GM18508 (cell line): ENCODE results near the gene GSX2.
"Not testable (repeated sequence)": the region's sequence is repeated elsewhere in the genome, so short reads cannot be mapped to it uniquely, and the experiment has no call there.

Experiments used
- ATAC-seq: cut with Tn5 transposase; IDR thresholded peaks from one replicate; pipeline ENCODE4 v1.9.1; 2021; ENCODE audit warnings: moderate number of reproducible peaks; ENCODE audit not compliant: insufficient read depth, unreplicated experiment

GSX2 gene

GRCh38 chr4:54099748-54100574 is at the start of gene GSX2:
Gene GSX2, plus strand, starts transcription at chr4:54100163. Its CDS starts 182 bp downstream, at chr4:54100345.
- no peak for ATAC-seq

- no peak for ATAC-seq
Observed at GRCh38 chr4:54050214-54050904, 49.6 kb upstream of the GSX2 start.

- ATAC-seq = not testable (repeated sequence)
Observed at GRCh38 chr4:54053322-54053721, 46.6 kb upstream of the GSX2 start.

GRCh38 chr4:54054501-54054900 is 45.5 kb upstream of the GSX2 start:
- no peak for ATAC-seq

- ATAC-seq = no peak
Observed at GRCh38 chr4:54055494-54055893, 44.5 kb upstream of the GSX2 start.

GRCh38 chr4:54056360-54056759 is 43.6 kb upstream of the GSX2 start:
- ATAC-seq = no peak

- ATAC-seq = no peak
Observed at GRCh38 chr4:54058171-54058570, 41.8 kb upstream of the GSX2 start.

- no peak for ATAC-seq
Observed at GRCh38 chr4:54060116-54060515, 39.8 kb upstream of the GSX2 start.

- no peak for ATAC-seq
Observed at GRCh38 chr4:54061067-54061466, 38.9 kb upstream of the GSX2 start.

- no peak for ATAC-seq
Observed at GRCh38 chr4:54061873-54062272, 38.1 kb upstream of the GSX2 start.

- ATAC-seq = no peak
Observed at GRCh38 chr4:54062392-54062791, 37.6 kb upstream of the GSX2 start.

GRCh38 chr4:54063229-54063628 is 36.7 kb upstream of the GSX2 start:
- no peak for ATAC-seq

GRCh38 chr4:54063737-54064316 is 36.1 kb upstream of the GSX2 start:
- ATAC-seq = peak; percentile 12

GRCh38 chr4:54064317-54065111 is 35.4 kb upstream of the GSX2 start, which contains the start of gene CHIC2:
Gene CHIC2, minus strand, starts transcription at chr4:54064605. Its CDS starts 305 bp downstream, at chr4:54064300.
- ATAC-seq = peak; percentile 90

GRCh38 chr4:54065282-54066087 is 34.5 kb upstream of the GSX2 start:
- ATAC-seq = no peak

GRCh38 chr4:54066088-54066415 is 33.9 kb upstream of the GSX2 start:
- ATAC-seq = no peak

- ATAC-seq = no peak
Observed at GRCh38 chr4:54066718-54067129, 33.2 kb upstream of the GSX2 start.

- ATAC-seq = no peak
Observed at GRCh38 chr4:54067166-54067565, 32.8 kb upstream of the GSX2 start.

- ATAC-seq = no peak
Observed at GRCh38 chr4:54073271-54073880, 26.6 kb upstream of the GSX2 start.
